Measurements from ENCODE around the gene PDYN.

The PDYN gene

GRCh38 chr20:1992359-1993110 is 1.3 kb downstream of the PDYN start:
- DNase-seq = no peak

GRCh38 chr20:1987826-1988225 is 6.0 kb downstream of the PDYN start:
- no peak for DNase-seq

GRCh38 chr20:1983301-1983700 is 10.6 kb downstream of the PDYN start:
- no peak for DNase-seq

- DNase-seq = no peak
Measured at GRCh38 chr20:1982686-1983085, 11.2 kb downstream of the PDYN start.

GRCh38 chr20:1979106-1979778 is 14.6 kb downstream of the PDYN start:
- no peak for DNase-seq

- no peak for DNase-seq
Measured at GRCh38 chr20:1975291-1975690, 18.6 kb downstream of the PDYN start.

DNA sequence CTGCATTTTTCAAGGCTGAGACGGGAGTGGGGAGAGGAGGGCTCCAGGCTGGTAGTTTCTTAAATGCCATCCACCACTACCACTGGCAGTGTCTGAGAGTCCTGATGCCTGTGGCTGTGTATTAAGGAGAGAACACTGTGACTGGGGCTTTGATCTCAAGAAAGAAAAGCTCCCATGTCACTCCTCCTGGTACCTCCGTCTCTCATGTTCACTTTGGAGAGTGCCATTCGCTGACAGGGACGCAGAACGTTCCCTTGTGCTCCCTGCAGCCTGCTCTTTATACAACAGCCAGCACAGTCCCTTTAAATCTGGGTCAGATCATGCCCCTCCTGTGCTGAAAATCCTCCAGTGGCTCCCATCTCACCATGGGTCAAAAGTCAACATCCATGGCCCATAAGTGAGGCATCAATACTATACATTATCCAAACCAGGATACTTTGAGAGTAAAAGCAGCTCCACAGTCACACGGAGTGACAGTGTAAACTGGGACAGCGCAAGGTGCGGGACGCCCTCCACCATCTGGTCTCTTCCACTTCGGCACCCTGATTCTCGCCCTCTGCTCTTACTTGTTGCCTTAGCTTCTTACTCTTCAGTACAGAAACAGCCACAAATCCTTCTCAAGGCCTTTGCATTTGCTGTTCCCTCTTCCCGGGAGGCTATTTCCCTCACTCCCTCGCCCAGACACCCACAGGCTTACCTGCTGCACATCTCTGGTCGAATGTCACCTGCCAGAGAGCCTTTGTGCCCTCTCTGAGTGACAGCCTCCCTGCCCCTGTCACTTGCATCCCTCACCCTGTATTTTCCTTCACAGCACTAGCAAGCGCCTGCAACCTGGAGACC is 20.0 kb downstream of the PDYN start:
- DNase-seq = no peak

- DNase-seq = no peak
Measured at GRCh38 chr20:1971893-1972586, 21.8 kb downstream of the PDYN start.

DNA sequence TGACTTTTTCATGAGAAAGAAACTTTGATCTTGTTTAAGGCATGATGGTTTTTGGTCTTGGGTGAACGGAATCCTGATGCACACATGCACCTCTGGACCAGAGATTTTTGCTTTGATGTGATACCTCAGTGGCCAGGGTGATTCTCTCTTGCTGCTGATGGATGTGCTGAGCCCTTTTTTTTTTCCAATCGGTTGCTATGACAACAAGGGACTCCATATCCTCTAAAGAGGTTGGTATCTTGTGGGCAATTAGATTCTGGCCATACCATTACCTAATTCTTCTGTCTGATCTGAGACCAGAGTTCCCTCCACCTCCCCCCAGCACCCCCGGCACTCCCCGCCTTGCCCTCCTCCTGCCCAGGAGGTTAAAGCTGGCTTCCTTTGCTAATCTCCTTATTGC is 24.9 kb downstream of the PDYN start:
- DNase-seq = no peak

DNA sequence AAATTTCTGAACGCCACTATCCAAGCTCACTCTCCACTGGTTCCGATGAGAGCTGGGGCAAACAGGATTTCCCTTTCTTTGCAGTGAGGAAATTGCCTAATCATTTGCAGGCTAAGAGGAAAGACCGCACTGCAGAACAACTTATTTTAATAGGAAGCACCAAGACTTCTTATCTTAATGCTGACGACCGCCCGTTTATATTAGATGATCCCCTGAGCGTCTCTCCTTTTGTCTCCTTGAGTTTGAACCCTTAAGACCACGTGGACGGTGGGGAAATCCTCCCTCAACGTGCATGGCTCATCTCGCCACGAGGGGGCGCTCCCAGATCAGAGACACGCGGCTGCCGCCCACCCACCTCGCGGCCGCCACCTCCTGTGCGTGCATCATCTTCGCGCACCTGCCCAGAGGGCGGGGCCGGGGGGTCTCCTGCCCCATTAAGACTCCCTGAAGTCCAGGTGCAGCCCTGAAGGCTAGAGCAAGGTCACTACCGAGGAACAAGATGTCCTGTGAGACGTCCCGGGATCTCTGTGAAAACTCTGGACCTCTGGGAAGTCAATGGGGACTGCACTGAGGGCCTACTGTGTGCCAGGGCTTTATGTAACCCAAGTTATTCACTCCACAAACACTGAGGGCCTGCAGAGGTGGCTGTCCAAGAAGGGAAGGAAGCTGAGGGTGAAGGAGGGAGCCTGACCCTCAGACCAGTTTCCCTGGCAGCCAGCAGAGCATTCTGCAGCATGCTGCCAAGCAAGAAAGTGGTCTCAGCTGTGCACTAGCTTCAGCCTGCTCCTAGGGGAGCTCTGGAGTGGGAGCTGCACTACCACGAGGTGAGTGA is 28.1 kb downstream of the PDYN start:
- DNase-seq = peak; percentile 68

- no peak for DNase-seq
Measured at GRCh38 chr20:1964659-1965405, 29.0 kb downstream of the PDYN start.

- DNase-seq = no peak
Measured at GRCh38 chr20:1964061-1964460, 29.8 kb downstream of the PDYN start.

GRCh38 chr20:1961374-1961773 is 32.5 kb downstream of the PDYN start:
- no peak for DNase-seq

DNA sequence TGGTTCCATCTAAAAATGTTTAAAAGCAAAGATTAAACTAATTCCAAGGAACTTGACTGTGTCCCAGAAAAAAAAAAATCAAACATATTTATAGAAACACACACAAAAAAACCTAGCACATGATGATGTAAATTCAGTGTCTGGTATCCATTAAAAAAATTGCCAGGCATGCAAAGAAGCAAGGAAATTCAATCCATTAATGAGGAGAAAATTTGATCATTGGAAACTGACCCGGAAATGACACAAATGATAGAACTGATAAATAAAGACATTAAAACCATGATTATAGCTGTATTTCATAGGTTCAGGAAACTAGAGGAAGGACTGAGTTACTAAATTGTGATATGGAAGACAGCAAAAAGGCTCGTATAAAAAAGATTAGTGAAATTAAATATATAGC is 34.7 kb downstream of the PDYN start:
- no peak for DNase-seq

DNA sequence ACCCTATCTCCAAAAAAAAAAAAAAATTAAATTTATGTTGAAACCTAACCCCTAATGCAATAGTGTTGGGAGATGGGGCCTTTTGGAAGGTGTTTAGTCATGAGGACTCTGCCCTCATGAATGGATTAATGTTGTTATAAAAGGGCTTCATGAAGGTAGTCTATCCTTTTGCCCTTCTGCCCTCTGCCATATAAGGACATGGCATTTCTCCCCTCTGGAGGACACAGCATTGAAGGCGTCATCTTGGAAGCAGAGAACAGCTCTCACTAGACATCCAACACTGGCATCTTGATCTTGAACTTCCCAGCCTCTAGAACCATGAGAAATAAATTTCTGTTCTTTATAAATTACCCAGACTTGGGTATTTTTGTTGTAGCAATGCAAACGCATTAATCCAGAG is 35.4 kb downstream of the PDYN start:
- DNase-seq = no peak

DNA sequence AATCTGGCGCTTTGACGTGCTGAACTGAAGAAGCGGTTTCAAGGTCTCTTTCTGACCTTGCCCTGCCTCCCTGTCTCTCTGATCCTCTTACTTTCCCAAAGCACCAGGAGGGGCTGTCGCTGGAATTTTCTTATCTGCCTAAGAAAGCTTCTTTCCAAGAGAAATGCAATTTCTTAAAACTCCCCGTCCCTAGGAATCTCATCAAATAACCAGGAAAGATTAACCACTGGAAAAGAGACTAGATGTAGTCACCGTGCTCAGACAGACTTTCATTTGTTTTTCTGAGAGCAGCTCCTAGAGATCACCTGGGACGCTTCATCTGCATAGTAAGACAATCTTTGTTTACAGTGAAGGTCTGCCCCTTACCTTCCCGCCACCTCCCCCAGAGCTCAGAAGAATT is 38.6 kb downstream of the PDYN start:
- no peak for DNase-seq

GRCh38 chr20:1953621-1954020 is 40.2 kb downstream of the PDYN start:
- DNase-seq = no peak

GRCh38 chr20:1952737-1953530 is 40.9 kb downstream of the PDYN start:
- DNase-seq = no peak

DNA sequence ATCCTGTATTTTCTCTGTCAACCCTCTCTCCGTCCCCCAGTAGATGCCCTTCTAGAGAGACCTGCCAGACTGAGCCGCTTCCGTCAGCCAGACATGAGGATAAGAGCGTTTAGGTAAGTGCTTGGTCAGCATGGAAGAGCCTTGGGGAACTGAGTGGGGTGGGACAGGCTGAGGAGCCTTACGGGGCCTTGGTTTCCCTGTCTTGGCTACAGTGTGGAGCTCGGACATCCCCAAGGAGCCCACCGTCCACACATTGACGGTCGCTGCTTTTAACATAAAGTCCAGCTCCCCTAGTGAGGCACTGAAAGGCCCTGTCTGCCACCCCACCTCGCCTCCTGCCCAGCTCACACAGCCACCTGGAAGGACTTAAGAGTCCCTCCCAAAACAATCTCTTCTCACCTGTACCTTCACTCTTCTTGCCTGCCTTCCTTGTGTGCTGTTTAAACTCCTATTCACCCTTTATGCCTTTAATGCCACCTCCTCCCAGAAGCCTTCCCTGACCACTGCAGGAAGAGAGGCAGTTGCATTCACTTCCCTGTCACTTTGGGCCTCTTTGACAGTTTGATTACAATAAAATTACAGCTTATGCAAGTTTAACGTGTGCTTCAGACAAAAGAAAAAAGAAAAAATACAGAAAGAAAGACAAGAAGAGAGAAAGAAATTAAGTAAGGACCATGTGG is 42.3 kb downstream of the PDYN start:
- no peak for DNase-seq

DNA sequence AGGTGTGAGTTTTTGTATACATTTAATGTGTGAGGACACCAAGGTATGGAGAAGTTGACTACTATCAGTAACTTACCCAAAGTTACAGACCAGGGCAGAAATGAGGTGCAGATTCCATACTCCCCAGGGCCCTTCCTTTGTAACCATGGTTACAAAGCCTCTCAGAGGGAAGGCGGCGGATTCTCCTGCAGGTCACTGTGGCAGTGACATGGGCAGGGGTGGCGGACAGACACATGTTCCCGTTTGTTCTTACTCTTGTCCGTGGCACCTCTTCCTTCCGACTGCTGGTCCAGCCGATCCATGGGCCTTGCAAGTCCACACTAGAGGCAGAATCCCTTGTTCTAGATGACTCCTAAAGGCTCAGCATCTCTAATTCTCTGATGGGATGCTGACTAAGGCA is 43.0 kb downstream of the PDYN start:
- no peak for DNase-seq

Data from left hindlimb (tissue), 1 donor.